Stromal cell of bone marrow (primary cell): Measurements from ENCODE around the gene GJA8.
A peak's percentile ranks its signal among the peaks of the same experiment; 100 is the strongest.
"Not testable (repeated sequence)": the region's sequence is repeated elsewhere in the genome, so short reads cannot be mapped to it uniquely, and the experiment has no call there.

Source experiments
- DNase-seq: peaks from one replicate; pipeline ENCODE4 v3.0.0-alpha.2; 2012; ENCODE audit warnings: low read depth

The GJA8 gene

DNA sequence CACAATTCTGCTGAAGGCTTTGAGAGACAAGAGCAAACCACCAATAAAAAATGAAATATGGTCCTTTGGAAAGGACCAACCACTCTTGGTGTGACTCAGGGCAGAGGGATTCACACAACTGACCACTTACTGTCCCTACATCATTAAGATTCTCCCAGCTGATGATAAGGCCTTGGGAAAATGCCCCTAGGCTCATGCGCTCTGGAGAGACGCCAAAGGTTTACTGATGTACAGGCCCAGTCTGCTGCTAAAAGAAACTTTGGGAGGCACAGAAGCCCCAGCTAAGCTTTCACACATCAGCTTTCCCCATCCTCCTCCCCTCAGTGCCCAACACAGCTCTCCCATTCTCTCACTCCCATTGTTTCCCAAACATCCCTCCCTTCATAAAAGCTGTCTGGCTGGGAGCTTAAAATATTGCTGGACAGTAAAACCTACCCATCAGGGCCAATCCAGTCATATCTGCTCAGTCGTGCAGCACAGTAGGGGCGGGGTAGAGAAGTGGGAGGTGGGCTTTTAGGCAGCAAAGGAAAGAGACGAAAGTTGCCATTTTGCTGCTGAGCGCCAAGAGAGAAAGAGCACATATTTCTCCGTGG, at the start of gene GJA8:
Gene GJA8, plus strand, starts transcription at position 543 of the 593 bp plus-strand sequence. CDS start 5,161 bp downstream, outside the sequence.
- no peak for DNase-seq

- DNase-seq, result peak; percentile 13
Measured at GRCh38 chr1:147853391-147853790, 49.2 kb upstream of the GJA8 start.

GRCh38 chr1:147854989-147855388, 47.6 kb upstream of the GJA8 start:
- DNase-seq, result not testable (repeated sequence)

DNA sequence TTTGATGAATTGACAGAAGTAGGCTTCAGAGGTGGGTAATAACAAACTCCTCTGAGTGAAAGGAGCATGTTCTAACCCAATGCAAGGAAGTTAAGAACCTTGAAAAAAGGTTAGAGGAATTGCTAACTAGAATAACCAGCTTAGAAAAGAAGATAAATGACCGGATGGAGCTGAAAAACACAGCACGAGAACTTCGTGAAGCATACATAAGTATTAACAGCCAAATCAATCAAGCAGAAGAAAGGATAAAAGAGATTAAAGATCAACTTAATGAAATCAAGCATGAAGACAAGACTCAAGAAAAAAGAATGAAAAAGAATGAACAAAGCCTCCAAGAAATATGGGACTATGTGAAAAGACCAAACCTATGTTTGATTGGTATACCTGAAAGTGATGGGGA, 46.6 kb upstream of the GJA8 start:
- not testable (repeated sequence) for DNase-seq

DNA sequence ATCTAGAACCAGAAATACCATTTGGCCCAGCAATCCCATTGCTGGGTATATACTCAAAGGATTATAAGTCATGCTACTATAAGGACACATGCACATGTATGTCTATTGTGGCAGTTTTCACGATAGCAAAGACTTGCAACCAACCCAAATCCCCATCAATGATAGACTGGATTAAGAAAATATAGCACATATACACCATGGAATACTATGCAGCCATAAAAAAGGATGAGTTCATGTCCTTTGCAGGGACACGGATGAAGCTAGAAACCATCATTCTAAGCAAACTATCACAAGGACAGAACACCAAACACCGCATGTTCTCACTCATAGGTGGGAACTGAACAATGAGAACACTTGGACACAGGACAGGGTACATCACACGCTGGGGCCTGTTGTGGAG, 35.4 kb upstream of the GJA8 start:
- not testable (repeated sequence) for DNase-seq

DNA sequence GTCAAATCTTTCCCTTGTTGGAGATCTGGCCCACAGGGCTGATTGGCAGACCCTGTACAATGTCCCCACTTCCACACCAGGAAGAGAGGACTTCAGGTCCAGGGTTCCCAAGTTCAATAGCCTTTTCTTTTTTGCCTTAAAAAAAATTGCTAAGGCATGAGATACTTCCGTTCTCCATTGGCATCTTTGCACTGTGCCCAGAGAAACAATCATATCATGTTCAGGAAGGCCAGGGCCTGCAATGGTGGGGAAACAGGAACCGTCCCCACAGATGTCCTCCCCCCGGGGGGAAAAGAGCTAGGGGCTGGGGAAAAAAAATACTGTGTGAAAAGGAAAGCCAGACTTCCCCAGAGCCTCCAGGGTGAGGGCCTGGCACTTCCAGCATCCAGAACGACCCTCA, 24.6 kb upstream of the GJA8 start:
- no peak for DNase-seq

DNA sequence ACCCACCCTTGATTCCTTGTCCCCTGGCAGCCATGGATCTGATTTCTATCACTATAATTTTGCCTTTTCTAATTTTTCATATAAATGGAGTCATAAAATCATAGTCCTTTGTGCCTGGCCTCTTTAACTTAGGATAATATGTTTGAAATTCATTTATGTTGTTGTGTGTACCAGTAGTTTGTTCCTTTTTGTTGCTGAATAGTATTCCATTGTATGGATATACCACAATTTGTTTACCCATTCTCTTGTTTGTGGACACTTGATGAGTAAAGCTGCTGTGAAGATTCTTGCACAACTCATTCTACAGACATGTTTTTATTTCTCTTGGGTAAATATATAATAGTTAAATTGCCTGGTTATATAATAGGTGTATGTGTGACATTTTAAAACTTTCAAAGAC, 22.7 kb upstream of the GJA8 start:
- no peak for DNase-seq

- no peak for DNase-seq
Measured at GRCh38 chr1:147882535-147882934, 20.1 kb upstream of the GJA8 start.

DNA sequence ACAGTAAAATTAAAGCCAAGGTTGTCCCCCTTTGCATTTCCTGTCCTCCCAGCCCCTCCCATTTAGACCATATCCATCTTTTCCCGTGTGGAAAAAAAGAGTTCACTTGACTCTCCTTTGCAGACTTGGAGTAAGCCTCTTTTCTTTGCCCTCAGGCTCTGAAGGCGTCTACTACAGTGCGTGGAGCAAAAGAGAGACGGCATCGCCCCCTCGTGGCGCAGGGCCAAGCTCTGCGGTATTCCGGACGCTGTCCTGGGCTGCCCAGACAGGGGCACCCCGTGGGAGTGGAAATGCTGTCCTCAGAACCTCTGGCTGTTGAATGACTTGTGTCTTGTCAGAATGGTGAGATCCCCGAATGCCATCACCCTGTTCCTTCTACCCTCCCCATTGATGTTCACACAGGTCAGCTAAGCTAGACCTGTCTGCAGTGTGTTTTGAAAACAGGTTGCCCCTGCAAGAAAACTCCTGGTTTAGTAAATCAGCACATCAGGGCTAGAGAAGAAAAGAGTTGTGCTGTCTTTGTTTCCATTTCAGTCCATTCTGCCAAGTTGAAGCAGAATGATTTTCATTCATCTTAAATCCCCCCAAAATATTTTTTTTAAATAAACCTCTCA, 12.3 kb upstream of the GJA8 start:
- DNase-seq, result peak; percentile 13

GRCh38 chr1:147891088-147891487, 11.5 kb upstream of the GJA8 start:
- DNase-seq, result no peak

DNA sequence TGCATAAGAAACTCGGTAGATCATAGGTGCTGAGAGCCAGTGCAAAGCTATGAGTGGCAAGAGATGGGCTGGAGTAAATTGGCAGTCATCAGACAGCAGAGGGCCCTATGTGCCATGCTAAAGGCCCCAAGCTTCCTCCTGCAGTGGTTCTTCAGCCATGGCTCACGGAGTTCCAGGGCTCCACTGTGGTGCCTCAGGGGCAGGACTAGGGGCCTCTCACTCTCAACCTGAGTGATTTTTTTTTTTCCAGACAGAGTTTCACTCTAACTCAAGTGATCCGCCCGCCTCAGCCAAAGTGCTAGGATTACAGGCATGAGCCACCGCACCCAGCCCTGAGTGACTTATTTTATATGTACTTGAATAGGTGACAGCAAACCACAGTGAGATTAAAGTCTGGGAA, 10.4 kb upstream of the GJA8 start:
- DNase-seq, result no peak

DNA sequence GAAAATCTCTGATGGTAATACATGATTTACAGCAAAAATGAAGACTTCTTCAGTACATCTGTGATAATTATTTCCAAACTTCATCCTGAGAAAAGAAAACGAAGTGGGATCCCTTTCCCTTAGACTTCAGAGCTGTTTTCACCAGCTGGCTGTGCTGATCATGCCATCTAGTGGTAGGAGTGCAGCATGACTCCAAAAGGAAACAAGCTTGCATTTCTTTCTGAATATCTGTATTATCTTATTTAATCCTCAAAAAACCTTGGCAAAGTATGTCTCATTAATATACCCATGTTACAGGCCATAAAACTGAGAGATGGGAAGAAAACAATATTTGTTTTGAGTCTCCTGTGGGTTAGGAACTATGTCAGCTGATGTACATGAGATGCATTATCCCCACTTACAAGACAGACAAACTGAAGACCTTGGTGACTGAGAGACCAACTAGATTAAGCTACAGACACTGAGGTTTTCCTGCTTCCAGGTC, 9.8 kb upstream of the GJA8 start:
- DNase-seq, result peak; percentile 32

DNA sequence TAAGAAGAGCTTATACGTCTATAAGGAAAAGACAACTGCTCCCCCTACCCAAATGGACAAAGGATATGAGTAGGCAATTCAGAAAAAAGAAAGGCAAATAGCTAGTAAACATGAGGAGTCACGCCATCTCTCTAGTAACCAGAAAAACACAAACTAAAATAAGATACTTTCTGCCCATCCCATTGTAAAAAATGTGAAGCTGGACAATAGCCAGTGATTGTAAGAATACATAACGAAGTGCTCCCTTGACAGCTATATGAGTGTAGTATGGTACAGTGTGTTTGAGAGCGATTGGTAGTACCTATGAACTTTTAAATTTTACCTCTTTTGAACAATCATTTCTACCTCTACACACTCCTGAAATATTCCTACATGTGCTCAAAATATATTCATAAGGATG, 7.5 kb upstream of the GJA8 start:
- no peak for DNase-seq

DNA sequence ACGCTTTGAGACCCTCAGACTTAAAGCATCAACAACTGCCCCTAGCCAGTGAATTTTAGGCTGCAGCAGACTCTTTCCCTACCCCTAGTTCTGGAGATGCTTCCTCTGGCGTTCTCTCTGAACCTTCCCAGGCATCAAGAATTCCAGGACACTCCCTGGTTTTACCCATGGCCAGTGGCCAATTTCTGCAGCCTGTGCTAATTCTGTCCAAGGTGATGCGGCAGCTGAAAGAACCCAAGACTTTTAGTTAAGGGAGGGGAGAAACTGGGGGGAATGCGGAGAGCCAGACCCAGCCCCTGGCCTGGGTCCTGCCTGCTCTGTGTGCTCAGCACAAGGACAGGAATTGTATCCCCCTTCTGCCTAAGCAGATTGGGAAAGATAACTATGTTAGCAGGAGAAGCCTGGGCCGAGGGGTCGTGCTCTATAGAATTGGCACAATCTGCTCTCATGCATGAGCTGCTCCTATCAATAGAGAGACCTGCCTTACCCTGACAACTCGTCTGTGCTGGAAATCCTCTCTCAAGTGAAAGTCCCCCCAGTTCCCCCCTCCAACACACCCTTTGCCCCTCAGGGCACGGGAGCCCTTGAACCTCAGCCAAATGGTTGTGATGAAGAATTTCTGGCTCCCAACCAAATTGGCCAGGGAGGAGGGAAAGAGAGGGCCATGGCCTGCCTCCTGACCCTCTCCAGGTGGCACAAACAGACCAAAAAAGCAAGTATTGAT, 5.4 kb upstream of the GJA8 start:
- DNase-seq, result no peak

GRCh38 chr1:147897789-147898188, 4.8 kb upstream of the GJA8 start:
- no peak for DNase-seq

DNA sequence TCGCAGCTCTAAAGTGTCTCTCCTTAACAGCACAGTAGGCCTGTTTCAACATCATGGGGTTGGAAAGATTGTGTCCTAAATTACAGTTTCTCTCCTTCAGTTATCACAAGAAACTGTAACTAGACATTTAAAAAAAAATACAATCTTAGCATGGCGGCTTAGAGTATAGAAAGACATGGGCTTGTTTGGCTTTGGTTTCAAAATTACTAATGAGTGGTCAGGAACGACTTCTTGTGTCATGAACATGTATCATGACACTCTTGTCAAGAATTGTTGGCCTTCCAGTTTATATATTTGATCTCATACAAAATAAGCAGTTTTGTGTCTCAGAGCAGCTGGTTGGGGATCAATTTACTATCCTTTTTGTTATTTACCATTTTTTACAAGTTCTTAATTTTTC, 2.1 kb downstream of the GJA8 start:
- DNase-seq, result no peak

- DNase-seq, result no peak
Measured at GRCh38 chr1:147907786-147908509, 5.4 kb downstream of the GJA8 start.

DNA sequence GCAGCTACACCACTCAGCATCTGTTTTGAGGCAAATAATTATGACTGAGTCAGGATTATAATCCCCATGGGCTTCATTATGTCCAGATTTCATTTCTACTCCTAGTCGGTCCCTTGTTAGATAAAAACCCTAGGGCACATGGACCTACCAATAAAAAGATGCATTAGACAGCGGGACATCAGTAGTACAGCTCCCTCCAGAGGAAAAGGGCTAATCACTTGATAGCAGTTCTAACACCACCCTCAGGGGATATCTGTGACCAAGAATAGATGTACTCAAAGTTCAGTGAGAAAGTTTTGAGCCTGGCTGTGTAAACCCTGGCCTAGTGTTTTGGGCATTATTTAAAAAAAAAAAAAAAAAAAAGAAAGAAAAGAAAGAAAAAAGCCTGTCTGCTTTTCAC, 10.0 kb downstream of the GJA8 start:
- no peak for DNase-seq

DNA sequence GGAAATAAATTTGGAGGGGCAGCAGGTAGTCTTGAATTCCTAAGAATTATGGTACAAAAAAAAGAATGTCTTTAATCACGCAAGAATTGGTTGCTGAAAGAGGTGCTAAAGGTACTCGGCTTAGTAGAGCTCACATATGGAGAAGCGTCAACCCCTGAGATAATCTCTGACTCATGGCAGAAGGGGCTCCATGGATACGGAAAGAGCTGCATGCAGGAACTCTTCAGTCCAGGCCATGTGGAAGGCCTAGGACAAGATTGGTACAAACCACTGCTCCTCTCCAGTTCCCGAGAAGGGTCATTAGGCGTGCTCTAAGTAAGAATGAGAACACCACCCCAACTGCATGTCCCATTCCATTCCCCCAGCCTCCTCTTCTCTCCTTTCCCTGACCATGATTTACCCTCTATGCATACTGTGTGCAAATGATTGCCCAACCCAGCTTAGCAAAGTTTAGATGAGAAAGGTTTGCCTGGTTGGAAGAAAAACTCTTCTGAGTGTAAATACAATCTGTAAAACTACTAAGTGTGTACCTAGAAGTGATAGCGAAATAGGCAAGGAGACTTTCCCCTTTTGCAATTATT, 10.9 kb downstream of the GJA8 start:
- no peak for DNase-seq

DNA sequence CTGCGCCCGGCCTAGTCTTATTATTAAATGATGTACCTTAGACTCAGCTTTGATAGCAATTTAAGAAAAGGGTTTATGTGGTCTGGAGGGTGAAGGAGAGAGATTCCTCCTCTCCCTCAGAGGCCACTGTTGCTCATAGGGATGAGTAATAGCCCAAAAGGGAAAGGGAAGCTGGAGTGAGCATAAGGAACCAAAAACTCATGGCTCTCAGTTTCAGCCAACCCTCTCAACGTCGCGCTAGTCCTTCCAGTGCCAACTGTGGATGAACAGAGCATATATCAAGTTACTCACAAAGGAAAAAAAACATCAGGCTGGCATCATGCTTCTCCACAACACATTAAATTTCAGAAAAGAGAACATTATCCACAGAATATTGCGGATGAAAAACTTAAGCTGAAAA, 17.3 kb downstream of the GJA8 start:
- peak; percentile 57 for DNase-seq

- DNase-seq, result no peak
Measured at GRCh38 chr1:147924813-147925212, 22.2 kb downstream of the GJA8 start.

DNA sequence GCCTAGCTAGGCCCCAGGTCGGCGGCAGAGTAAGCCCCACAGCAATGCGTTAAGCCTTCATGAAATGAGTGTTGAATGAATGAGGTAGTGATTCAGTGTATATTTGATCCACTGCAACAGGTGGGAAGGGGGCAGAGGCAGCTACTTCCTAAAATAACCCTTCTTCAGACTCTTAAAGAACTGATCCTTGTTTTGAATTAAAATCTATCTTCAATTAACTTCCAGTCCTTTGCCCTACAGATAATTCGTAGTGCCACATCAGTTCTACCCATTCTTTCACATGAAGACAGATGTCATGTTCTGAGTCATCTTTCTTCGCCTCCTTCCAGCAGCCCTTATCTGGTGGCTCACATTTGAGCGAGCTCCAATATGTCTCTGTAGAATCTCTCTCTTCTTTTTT, 24.6 kb downstream of the GJA8 start:
- not testable (repeated sequence) for DNase-seq
